LHCN-M2 (cell line): ENCODE measurements around the gene RPUSD1. TPM values are rescaled to one million over a fixed set of nuclear protein-coding genes. Genes with fewer than 3 reads are reported as not detected.

Experiments
- DNase-seq: peaks from one replicate; pipeline ENCODE4 v3.0.0-alpha.2; 2012; ENCODE audit warnings: low read depth
- total RNA-seq: library from RNA; depleted of rRNA; stranded (reverse); fragments of >200 nt; gene quantifications from 2 replicates; pipeline ENCODE4 v1.2.3, GENCODE V29; 2014

RPUSD1 gene
- total RNA-seq, 1 experiment from 2014 or later: 46.0 TPM

- DNase-seq: no peak
These were observed 12.0 kb upstream of the RPUSD1 start, which contains the start of gene GNG13 for GRCh38 chr16:799948-800833. Gene GNG13 (minus strand): TSS chr16:800734. CDS start chr16:799077, 1,657 bp downstream.

- DNase-seq: no peak
These were observed 11.1 kb upstream of the RPUSD1 start for GRCh38 chr16:799111-799947.

- DNase-seq: no peak
These were observed 10.5 kb upstream of the RPUSD1 start for GRCh38 chr16:798666-799065.

- no peak for DNase-seq
These were observed 9.5 kb upstream of the RPUSD1 start for GRCh38 chr16:797686-798085.

- DNase-seq: no peak
These were observed 8.9 kb upstream of the RPUSD1 start for GRCh38 chr16:797120-797420.

GRCh38 chr16:796296-797119 is 8.3 kb upstream of the RPUSD1 start:
- DNase-seq: no peak

- no peak for DNase-seq
These were observed 7.5 kb upstream of the RPUSD1 start for GRCh38 chr16:795580-796229.

GRCh38 chr16:794853-795466 is 6.8 kb upstream of the RPUSD1 start:
- no peak for DNase-seq

- DNase-seq: no peak
These were observed 6.1 kb upstream of the RPUSD1 start for GRCh38 chr16:794091-794822.

- DNase-seq: no peak
These were observed 5.2 kb upstream of the RPUSD1 start for GRCh38 chr16:793414-793813.

GRCh38 chr16:792221-792995 is 4.2 kb upstream of the RPUSD1 start:
- no peak for DNase-seq

GRCh38 chr16:791131-791530 is 3.0 kb upstream of the RPUSD1 start:
- no peak for DNase-seq

GRCh38 chr16:790086-790485 is 1.9 kb upstream of the RPUSD1 start:
- no peak for DNase-seq

GRCh38 chr16:789191-789850 is 1.1 kb upstream of the RPUSD1 start:
- no peak for DNase-seq

- peak; percentile 89 for DNase-seq
These were observed 382 bp upstream of the RPUSD1 start, which contains the start of gene CHTF18 for GRCh38 chr16:788399-789126. Gene CHTF18 (plus strand): TSS chr16:788620. CDS start chr16:788685, 65 bp downstream.

GRCh38 chr16:787321-787966 is 737 bp downstream of the RPUSD1 start:
- no peak for DNase-seq
